K562 (cell line): Measurements from ENCODE around the gene CACNG3. TPM values are rescaled to one million over a fixed set of nuclear protein-coding genes. Genes with fewer than 3 reads are reported as not detected.

Experiments
- ATAC-seq: fragments of 200-7000 bp; cut with Tn5 transposase; 3 replicates; pipeline ENCODE4 v1.9.1; 2020; ENCODE audit warnings: moderate library complexity
- BruUV-seq: library from RNA; stranded (reverse); fragments of 400-500 nt; replicated peaks from 2 replicates; lab custom pipeline; 2021; lab: Mats Ljungman, UMichigan
- CTCF ChIA-PET: fragments of 300-600 bp; formaldehyde crosslinking; extraction: SDS; loops from one replicate; lab custom pipeline; 2021; ENCODE audit warnings: low intra/inter-chr PET ratio; lab: Yijun Ruan, JAX
- POLR2A ChIA-PET: fragments of 300-600, 350-650 bp; sonication (Branson Sonifier 250); formaldehyde crosslinking; extraction: SDS; loops from one replicate; lab custom pipeline; 2021; ENCODE audit warnings: antibody characterized with exemption, inconsistent platforms; lab: Yijun Ruan, JAX
- DNase-seq, 4 experiments: peaks; one replicate each; pipeline versions ENCODE4 v3.0.0 to v3.0.0-alpha.2; 2011 to 2018; ENCODE audit warnings: low spot score in 3 of 4, mixed read lengths in 3 of 4; ENCODE audit errors: extremely low read depth in 1 of 4
- FAIRE-seq: peaks from 2 replicates; lab custom pipeline; 2011; peaks lifted over from hg19 to GRCh38; lab: Jason Lieb, UNC
- H2AFZ ChIP-seq: 2 replicates; pipeline ENCODE4 v1.6.0; 2011; ENCODE audit warnings: low read depth, low read length, control low read depth, inconsistent platforms
- H3K27ac ChIP-seq: fragments of 200-600 bp; 3 replicates; pipeline ENCODE4 v1.8.0; 2011; ENCODE audit warnings: low read depth, mild to moderate bottlenecking, control low read depth, inconsistent platforms, low read length, moderate library complexity, mixed read lengths; ENCODE audit errors: extremely low read depth
- H3K27me3 ChIP-seq, 2 experiments: fragments of 300-600 bp in 1 of 2; 2 replicates in 1 of 2; 3 replicates in 1 of 2; pipeline versions ENCODE4 v1.6.0 to v1.8.0; 2011; ENCODE audit warnings: inconsistent platforms in 2 of 2, low read length in 2 of 2, mild to moderate bottlenecking in 1 of 2, mixed read lengths in 1 of 2, moderate library complexity in 1 of 2; ENCODE audit not compliant: control insufficient read depth in 2 of 2, insufficient read depth in 2 of 2
- H3K36me3 ChIP-seq: fragments of 300-600 bp; 3 replicates; pipeline ENCODE4 v1.8.0; 2011; ENCODE audit warnings: mild to moderate bottlenecking, low read length, inconsistent platforms; ENCODE audit not compliant: control insufficient read depth, insufficient read depth
- H3K4me1 ChIP-seq, 2 experiments: fragments of 200-600 bp in 1 of 2; replicated peaks in 1 of 2; 2 replicates in 1 of 2; 3 replicates in 1 of 2; pipeline versions ENCODE4 v1.5.1 to v1.8.0; 2011; ENCODE audit warnings: inconsistent platforms in 2 of 2, low read length in 2 of 2, mild to moderate bottlenecking in 1 of 2, mixed read lengths in 1 of 2, moderate library complexity in 1 of 2; ENCODE audit not compliant: control insufficient read depth in 2 of 2, insufficient read depth in 2 of 2
- H3K4me2 ChIP-seq: 2 replicates; pipeline ENCODE4 v1.6.1; 2011; ENCODE audit warnings: low read length, control low read depth, inconsistent platforms, mixed read lengths; ENCODE audit not compliant: insufficient read depth
- H3K4me3 ChIP-seq: fragments of 200-600 bp; sonication (generic), shearing (Covaris generic); 2 replicates; pipeline ENCODE4 v1.5.1; 2016; ENCODE audit warnings: control low read depth, inconsistent platforms
- H3K79me2 ChIP-seq: fragments of 200-600 bp; 3 replicates; pipeline ENCODE4 v1.8.0; 2011; ENCODE audit warnings: low read length, inconsistent platforms; ENCODE audit not compliant: control insufficient read depth, insufficient read depth
- H3K9ac ChIP-seq, 2 experiments: 2 replicates each; pipeline versions ENCODE4 v1.6.0 to v1.6.1; 2011; ENCODE audit warnings: low read depth in 2 of 2, low read length in 2 of 2, control low read depth in 1 of 2, inconsistent platforms in 1 of 2, mild to moderate bottlenecking in 1 of 2, mixed read lengths in 1 of 2; ENCODE audit not compliant: insufficient read depth in 1 of 2
- H3K9me1 ChIP-seq: one replicate; pipeline ENCODE4 v1.6.0; 2011; ENCODE audit warnings: inconsistent platforms, mild to moderate bottlenecking, low read length, moderate library complexity; ENCODE audit not compliant: control insufficient read depth, insufficient read depth
- H3K9me3 ChIP-seq: replicated peaks from 2 replicates; pipeline ENCODE4 v1.5.1; 2011; ENCODE audit warnings: low read depth, low read length, inconsistent platforms; ENCODE audit not compliant: control insufficient read depth, insufficient read depth
- H4K20me1 ChIP-seq: replicated peaks from 2 replicates; pipeline ENCODE4 v1.6.1; 2011; ENCODE audit warnings: low read length, inconsistent platforms, mixed read lengths; ENCODE audit not compliant: control insufficient read depth, insufficient read depth
- CBFA2T3 ChIP-seq: fragments of 450-650 bp; IDR thresholded peaks from 2 replicates; pipeline ENCODE4 v1.6.1; 2017
- CTCF ChIP-seq, 3 experiments: IDR thresholded peaks in 2 of 3; conservative IDR thresholded peaks in 1 of 3; 2 replicates each; pipeline ENCODE4 v1.5.1; 2011 to 2012; ENCODE audit warnings: low read length in 3 of 3, mild to moderate bottlenecking in 3 of 3, control low read depth in 2 of 3, improper control_type of control experiment in 1 of 3, inconsistent platforms in 1 of 3, low read depth in 1 of 3, mixed read lengths in 1 of 3, moderate library complexity in 1 of 3; ENCODE audit not compliant: insufficient read depth in 2 of 3
- FOXP4 ChIP-seq: sonication (generic); formaldehyde crosslinking; IDR thresholded peaks from 2 replicates; pipeline ENCODE4 v1.8.0; 2022; ENCODE audit warnings: mild to moderate bottlenecking, missing genetic modification reagents, borderline replicate concordance
- GATA2 ChIP-seq: sonication (generic); formaldehyde crosslinking; IDR thresholded peaks from 2 replicates; pipeline ENCODE4 v1.4.0; 2020; ENCODE audit warnings: mild to moderate bottlenecking, missing genetic modification reagents
- IRF2 ChIP-seq: sonication (generic); formaldehyde crosslinking; IDR thresholded peaks from 2 replicates; pipeline ENCODE4 v1.8.1; 2022; ENCODE audit warnings: mild to moderate bottlenecking, missing genetic modification reagents
- JUND ChIP-seq, 2 experiments: IDR thresholded peaks; 2 replicates in 1 of 2; 3 replicates in 1 of 2; pipeline ENCODE4 v1.6.1; 2011; ENCODE audit warnings: borderline replicate concordance in 2 of 2, low read depth in 2 of 2, low read length in 2 of 2, improper control_type of control experiment in 1 of 2, missing biosample characterization in 1 of 2, missing genetic modification characterization in 1 of 2, missing genetic modification reagents in 1 of 2
- NR3C1 ChIP-seq: sonication (generic); formaldehyde crosslinking; IDR thresholded peaks from 2 replicates; pipeline ENCODE4 v1.8.1; 2022; ENCODE audit warnings: missing genetic modification reagents
- RAD21 ChIP-seq, 2 experiments: fragments of 250-450 bp in 1 of 2; fragments of 450-650 bp in 1 of 2; sonication (Bioruptor Pico) in 1 of 2; formaldehyde crosslinking in 1 of 2; IDR thresholded peaks in 1 of 2; conservative IDR thresholded peaks in 1 of 2; 2 replicates each; pipeline versions ENCODE4 v1.4.0 to v1.8.0; 2020 to 2022; ENCODE audit warnings: mild to moderate bottlenecking in 2 of 2, moderate library complexity in 1 of 2
- SMC3 ChIP-seq: conservative IDR thresholded peaks from 2 replicates; pipeline ENCODE4 v1.6.1; 2011; ENCODE audit warnings: low read depth, low read length, improper control_type of control experiment; ENCODE audit not compliant: insufficient read depth
- TAL1 ChIP-seq: fragments of 450-650 bp; IDR thresholded peaks from 2 replicates; pipeline ENCODE4 v1.6.1; 2016; ENCODE audit warnings: mild to moderate bottlenecking
- TCF3 ChIP-seq: sonication (generic); formaldehyde crosslinking; IDR thresholded peaks from 2 replicates; pipeline ENCODE4 v1.4.0; 2020; ENCODE audit warnings: mild to moderate bottlenecking, missing genetic modification reagents
- TEAD2 ChIP-seq: fragments of 450-650 bp; IDR thresholded peaks from 2 replicates; pipeline ENCODE4 v1.6.1; 2016; ENCODE audit warnings: missing genetic modification characterization, control low read depth, missing compliant biosample characterization
- ZFP36 ChIP-seq: fragments of 150-350 bp; IDR thresholded peaks from 2 replicates; pipeline ENCODE4 v1.6.1; 2018; ENCODE audit warnings: low read length, low read depth; ENCODE audit not compliant: partially characterized antibody
- ZKSCAN8 ChIP-seq: fragments of 200-800 bp; sonication (Bioruptor generic); IDR thresholded peaks from 2 replicates; pipeline ENCODE4 v1.6.1; 2016; ENCODE audit warnings: missing genetic modification characterization, missing compliant biosample characterization
- ZNF584 ChIP-seq: fragments of 200-800 bp; sonication (Bioruptor generic); IDR thresholded peaks from 2 replicates; pipeline ENCODE4 v1.6.1; 2016; ENCODE audit warnings: low read depth, mild to moderate bottlenecking, missing genetic modification characterization, missing compliant biosample characterization
- ZNF586 ChIP-seq: fragments of 450-650 bp; formaldehyde crosslinking; conservative IDR thresholded peaks from 2 replicates; pipeline ENCODE4 v1.4.0; 2020; ENCODE audit warnings: mild to moderate bottlenecking, moderate library complexity
- WGBS: fragments of 100-300 bp; shearing (Covaris generic); methylation state at CpG from one replicate; pipeline ENCODE4 v1.1.6; 2016; ENCODE audit warnings: low coverage, mixed read lengths; ENCODE audit not compliant: insufficient coverage; ENCODE audit errors: missing lambda C conversion rate; 5-methylcytosine and 5-hydroxymethylcytosine counted together
- in situ Hi-C: fragments of 300-500 bp; cut with MboI; formaldehyde crosslinking; loops from 4 replicates; pipeline ENCODE4 v1.15.0; 2018; ENCODE audit warnings: inconsistent platforms, mixed read lengths
- intact Hi-C: fragments of 100-400 bp; cut with micrococcal nuclease; formaldehyde crosslinking; loops from 2 replicates; pipeline ENCODE4 v1.14.2; 2022
- polyA plus RNA-seq, 8 experiments: library from polyadenylated mRNA; depleted of rRNA in 4 of 8; stranded (reverse) in 5 of 8; unstranded in 3 of 8; fragments of >200 nt; fragmentation: Nextera tagmentation in 2 of 8; fragmentation: Illumina TruSeq in 1 of 8; extraction: Ambion mirVana in 2 of 8; extraction: Trizol in 1 of 8; gene quantifications; 2 replicates each; pipeline versions ENCODE4 v1.2.1 to v1.2.3, GENCODE V29; 2011 to 2014; ENCODE audit warnings: inconsistent platforms in 1 of 8, missing spikeins in 1 of 8
- total RNA-seq, 7 experiments: library from RNA; depleted of rRNA in 6 of 7; stranded (reverse); fragments of >200 nt in 6 of 7; fragmentation: Illumina TruSeq in 2 of 7; extraction: Trizol in 2 of 7; gene quantifications; 2 replicates each; pipeline versions ENCODE4 v1.2.1 to v1.2.3, GENCODE V29; 2011 to 2021; ENCODE audit warnings: low replicate concordance in 1 of 7

CACNG3 gene
- total and polyA plus RNA-seq, 9 of the 15 experiments (the other 6 are each of a cell fraction or from before 2014, with no cell fraction given), result not detected

GRCh38 chr16:24309258-24310142 lies 53.4 kb downstream of the CACNG3 start:
- FAIRE-seq, result peak; percentile 73
- Histone ChIP-seq H3K4me1 (no peaks in the 10 kb centered on the region), H3K27ac (no peak overlapping the region), H3K9me3 (no peaks in the 10 kb centered on the region), H3K36me3 (no peaks in the 10 kb centered on the region), H2AFZ (no peak overlapping the region), H3K27me3 (peaks cover 7 to 42% of the 10 kb centered on the region in 2 experiments; a peak in 3 of 5 replicates), H3K9ac (no peak overlapping the region), H3K4me3 (no peak overlapping the region), H4K20me1 (no peaks in the 10 kb centered on the region), H3K9me1 (no peaks in the 10 kb centered on the region), H3K79me2 (no peaks in the 10 kb centered on the region), H3K4me2 (0 out of 2 replicates have a peak overlapping the region, but pooled peaks have one; percentile 5)
- peak; percentile 16 to 62 (median 18) for DNase-seq
- in situ Hi-C loops (no loop called here), intact Hi-C loops (no loop called here)
- ChIA-PET CTCF (no interaction called here), POLR2A (interaction anchor here (0.6 kb wide), 1 partner anchor 30 kb away, joined by 3 read pairs; no protein-coding TSS in a partner anchor)
- WGBS, result 6% methylated on average over 13 of the region's 13 CpGs
- ATAC-seq, result peak; percentile 70
- BruUV-seq, result no TSS peak
- TF ChIP-seq RAD21 (CRISPR knock-in tag; conservative IDR thresholded peaks at IDR 0.05 in 1 of 2, IDR thresholded peaks at IDR 0.05 in 1 of 2) (peak in 1 of 2 experiments; percentile 24; a peak in 1 of 4 replicates), IRF2 (no peak), ZNF586 (CRISPR knock-in tag) (no peak), ZKSCAN8 (no peak), ZNF584 (CRISPR knock-in tag) (peak; percentile 69; the same call in 1 of the 2 replicates), CTCF (IDR thresholded peaks at IDR 0.05 in 2 of 3, conservative IDR thresholded peaks at IDR 0.05 in 1 of 3; ENCODE audit: insufficient read depth in 2 of 3, low read depth in 1 of 3, low read length in 3 of 3) (peak in 1 of 3 experiments; percentile 40; a peak in 2 of 6 replicates), JUND (IDR thresholded peaks at IDR 0.05; ENCODE audit: borderline replicate concordance, low read depth, low read length) (0 out of 2 replicates have a peak, but pooled peaks have one; percentile 20), JUND (tag; IDR thresholded peaks at IDR 0.05; ENCODE audit: borderline replicate concordance, low read depth, low read length) (0 out of 3 replicates have a peak, but pooled peaks have one; percentile 34), SMC3 (0 out of 2 replicates have a peak, but pooled peaks have one; percentile 4), GATA2 (0 out of 2 replicates have a peak, but pooled peaks have one; percentile 23), FOXP4 (CRISPR knock-in tag) (no peak), ZFP36 (peak; percentile 60), NR3C1 (no peak), CBFA2T3 (peak; percentile 21; the same call in 1 of the 2 replicates), TEAD2 (tag) (no peak), TAL1 (0 out of 2 replicates have a peak, but pooled peaks have one; percentile 18), TCF3 (CRISPR knock-in tag) (peak; percentile 34; the same call in 1 of the 2 replicates)
